HG03565 (cell line): ENCODE measurements around the gene CASP8.

Experiments used
- ATAC-seq: cut with Tn5 transposase; IDR thresholded peaks from one replicate; pipeline ENCODE4 v1.9.1; 2021; ENCODE audit warnings: mild to moderate bottlenecking, moderate library complexity; ENCODE audit not compliant: unreplicated experiment

CASP8 gene

GRCh38 chr2:201322772-201323171 lies 62.4 kb downstream of the CASP8 start:
- ATAC-seq = no peak

- no peak for ATAC-seq
Observed at GRCh38 chr2:201327678-201328077, 67.3 kb downstream of the CASP8 start.

- no peak for ATAC-seq
Observed at GRCh38 chr2:201329409-201329808, 69.1 kb downstream of the CASP8 start.
